ENCODE data around the gene HOXA4. TPM values are rescaled to one million over a fixed set of nuclear protein-coding genes. Genes with fewer than 3 reads are reported as not detected.

The HOXA4 gene
- total RNA-seq, 2 experiments from 2014 or later = 0.15 TPM; not detected in 1

GRCh38 chr7:27145165-27145913 lies 14.8 kb upstream of the HOXA4 start:
- no peak overlapping the region for H3K4me3 Mint-ChIP-seq
- ChIA-PET CTCF (interaction anchor here (1.5 kb wide), 1 partner anchor 18 kb away, joined by 3 read pairs; no protein-coding TSS in a partner anchor), POLR2A (no interaction called here)
- no peaks in the 10 kb centered on the region for H3K36me3 Mint-ChIP-seq (ENCODE audit: low read depth)
- no peaks in the 10 kb centered on the region for H3K9me3 Mint-ChIP-seq
- H3K27ac Mint-ChIP-seq = no peak overlapping the region
- peaks cover 2% of the 10 kb centered on the region for H3K4me1 Mint-ChIP-seq
- DNase-seq = no peak
- H3K27me3 Mint-ChIP-seq = peaks cover 38% of the 10 kb centered on the region

GRCh38 chr7:27144781-27145164 lies 14.2 kb upstream of the HOXA4 start:
- ChIA-PET POLR2A (no interaction called here), CTCF (interaction anchor here (1.5 kb wide), 1 partner anchor 18 kb away, joined by 3 read pairs; no protein-coding TSS in a partner anchor)
- DNase-seq = no peak
- peaks cover 33% of the 10 kb centered on the region for H3K27me3 Mint-ChIP-seq
- H3K27ac Mint-ChIP-seq = no peak overlapping the region
- peaks cover 2% of the 10 kb centered on the region for H3K4me1 Mint-ChIP-seq
- no peaks in the 10 kb centered on the region for H3K9me3 Mint-ChIP-seq
- no peaks in the 10 kb centered on the region for H3K36me3 Mint-ChIP-seq (ENCODE audit: low read depth)
- H3K4me3 Mint-ChIP-seq = no peak overlapping the region

- peaks cover 2% of the 10 kb centered on the region for H3K4me1 Mint-ChIP-seq
- H3K27me3 Mint-ChIP-seq = peaks cover 28% of the 10 kb centered on the region
- H3K36me3 Mint-ChIP-seq (ENCODE audit: low read depth) = no peaks in the 10 kb centered on the region
- no peak overlapping the region for H3K4me3 Mint-ChIP-seq
- H3K27ac Mint-ChIP-seq = no peak overlapping the region
- no peak for DNase-seq
- CTCF ChIA-PET = interaction anchor here (0.9 to 1.5 kb wide), 2 partner anchors 19 to 465 kb away, joined by 3 read pairs; no protein-coding TSS in a partner anchor
- no peaks in the 10 kb centered on the region for H3K9me3 Mint-ChIP-seq
- POLR2A ChIA-PET = no interaction called here
Observed at GRCh38 chr7:27143950-27144780, 13.6 kb upstream of the HOXA4 start.

GRCh38 chr7:27143023-27143949 lies 12.7 kb upstream of the HOXA4 start, which contains the start of gene HOXA5:
HOXA5 (minus strand) TSS chr7:27143681; CDS start chr7:27143607, 74 bp downstream.
- H3K27ac Mint-ChIP-seq = no peak within 1 kb of the TSS
- H3K4me3 Mint-ChIP-seq = no peak within 1 kb of the TSS
- CTCF ChIA-PET = interaction anchor here (0.9 to 1.5 kb wide), 2 partner anchors 20 to 464 kb away, joined by 3 read pairs; no protein-coding TSS in a partner anchor
- H3K36me3 Mint-ChIP-seq (ENCODE audit: low read depth) = no peaks in the 10 kb centered on the region
- POLR2A ChIA-PET = no interaction called here
- peaks cover 2% of the 10 kb centered on the region for H3K4me1 Mint-ChIP-seq
- DNase-seq = no peak
- no peaks in the 10 kb centered on the region for H3K9me3 Mint-ChIP-seq
- H3K27me3 Mint-ChIP-seq = peaks cover 24% of the 10 kb centered on the region

GRCh38 chr7:27142580-27143022 lies 12.0 kb upstream of the HOXA4 start:
- H3K36me3 Mint-ChIP-seq (ENCODE audit: low read depth) = no peaks in the 10 kb centered on the region
- DNase-seq = no peak
- no peaks in the 10 kb centered on the region for H3K9me3 Mint-ChIP-seq
- no peak overlapping the region for H3K27ac Mint-ChIP-seq
- ChIA-PET CTCF (interaction anchor here (2.0 kb wide), 1 partner anchor 8 kb away, joined by 7 read pairs; no protein-coding TSS in a partner anchor), POLR2A (no interaction called here)
- H3K27me3 Mint-ChIP-seq = peaks cover 25% of the 10 kb centered on the region
- H3K4me1 Mint-ChIP-seq = no peaks in the 10 kb centered on the region
- H3K4me3 Mint-ChIP-seq = no peak overlapping the region

- H3K4me1 Mint-ChIP-seq = no peaks in the 10 kb centered on the region
- no peak overlapping the region for H3K27ac Mint-ChIP-seq
- CTCF ChIA-PET = interaction anchor here (2.0 kb wide), 1 partner anchor 8 kb away, joined by 7 read pairs; no protein-coding TSS in a partner anchor
- no peaks in the 10 kb centered on the region for H3K36me3 Mint-ChIP-seq (ENCODE audit: low read depth)
- no peak for DNase-seq
- peaks cover 25% of the 10 kb centered on the region for H3K27me3 Mint-ChIP-seq
- H3K9me3 Mint-ChIP-seq = no peaks in the 10 kb centered on the region
- H3K4me3 Mint-ChIP-seq = no peak overlapping the region
- POLR2A ChIA-PET = no interaction called here
Observed at GRCh38 chr7:27141923-27142579, 11.5 kb upstream of the HOXA4 start.

- no peak for DNase-seq
- H3K27ac Mint-ChIP-seq = no peak overlapping the region
- no peaks in the 10 kb centered on the region for H3K9me3 Mint-ChIP-seq
- CTCF ChIA-PET = interaction anchor here (2.0 kb wide), 1 partner anchor 9 kb away, joined by 7 read pairs; no protein-coding TSS in a partner anchor
- H3K4me3 Mint-ChIP-seq = no peak overlapping the region
- no peaks in the 10 kb centered on the region for H3K36me3 Mint-ChIP-seq (ENCODE audit: low read depth)
- POLR2A ChIA-PET = no interaction called here
- H3K4me1 Mint-ChIP-seq = no peaks in the 10 kb centered on the region
- peaks cover 24% of the 10 kb centered on the region for H3K27me3 Mint-ChIP-seq
Observed at GRCh38 chr7:27141137-27141922, 10.8 kb upstream of the HOXA4 start.

- ChIA-PET POLR2A (no interaction called here), CTCF (interaction anchor here (2.0 kb wide), 1 partner anchor 10 kb away, joined by 7 read pairs; no protein-coding TSS in a partner anchor)
- H3K4me3 Mint-ChIP-seq = no peak overlapping the region
- no peak for DNase-seq
- H3K27me3 Mint-ChIP-seq = peaks cover 30% of the 10 kb centered on the region
- no peaks in the 10 kb centered on the region for H3K36me3 Mint-ChIP-seq (ENCODE audit: low read depth)
- H3K4me1 Mint-ChIP-seq = peaks cover 4% of the 10 kb centered on the region
- no peak overlapping the region for H3K27ac Mint-ChIP-seq
- H3K9me3 Mint-ChIP-seq = no peaks in the 10 kb centered on the region
Observed at GRCh38 chr7:27140126-27140857, 9.7 kb upstream of the HOXA4 start.

GRCh38 chr7:27139334-27140125 lies 9.0 kb upstream of the HOXA4 start:
- CTCF ChIA-PET = no interaction called here
- Mint-ChIP-seq H3K4me1 (peaks cover 12% of the 10 kb centered on the region), H3K9me3 (no peaks in the 10 kb centered on the region), H3K36me3 (ENCODE audit: low read depth) (no peaks in the 10 kb centered on the region), H3K27ac (no peak overlapping the region), H3K27me3 (peaks cover 36% of the 10 kb centered on the region), H3K4me3 (no peak overlapping the region)
- no peak for DNase-seq
- POLR2A ChIA-PET = no interaction called here

GRCh38 chr7:27138985-27139333 lies 8.4 kb upstream of the HOXA4 start:
- no peak overlapping the region for H3K27ac Mint-ChIP-seq
- peaks cover 41% of the 10 kb centered on the region for H3K27me3 Mint-ChIP-seq
- CTCF ChIA-PET = no interaction called here
- no peaks in the 10 kb centered on the region for H3K9me3 Mint-ChIP-seq
- POLR2A ChIA-PET = no interaction called here
- no peak overlapping the region for H3K4me3 Mint-ChIP-seq
- peaks cover 18% of the 10 kb centered on the region for H3K4me1 Mint-ChIP-seq
- DNase-seq = no peak
- no peaks in the 10 kb centered on the region for H3K36me3 Mint-ChIP-seq (ENCODE audit: low read depth)

GRCh38 chr7:27138472-27138871 lies 7.9 kb upstream of the HOXA4 start:
- H3K36me3 Mint-ChIP-seq (ENCODE audit: low read depth) = no peaks in the 10 kb centered on the region
- no peak overlapping the region for H3K4me3 Mint-ChIP-seq
- peaks cover 44% of the 10 kb centered on the region for H3K27me3 Mint-ChIP-seq
- no peaks in the 10 kb centered on the region for H3K9me3 Mint-ChIP-seq
- H3K4me1 Mint-ChIP-seq = peaks cover 20% of the 10 kb centered on the region
- ChIA-PET POLR2A (no interaction called here), CTCF (no interaction called here)
- DNase-seq = no peak
- H3K27ac Mint-ChIP-seq = no peak overlapping the region

Data from activated CD4-positive, alpha-beta memory T cell treated with anti-CD3 and anti-CD28 coated beads, Interleukin-2, amount 10 ng/mL, durations not matched to agents 7 days and 5 days (primary cell).